ELF-1 (cell line): ENCODE data around the gene DLEC1.

ENCODE experiments used
- DNase-seq: peaks from one replicate; pipeline ENCODE4 v3.0.0-alpha.2; 2016; ENCODE audit warnings: low read depth, low spot score

Gene DLEC1

GRCh38 chr3:38000965-38001455 lies 38.0 kb upstream of the DLEC1 start:
- no peak for DNase-seq

- DNase-seq, result peak; percentile 55
These were observed 37.4 kb upstream of the DLEC1 start for GRCh38 chr3:38001456-38002081.

- no peak for DNase-seq
These were observed 36.6 kb upstream of the DLEC1 start for GRCh38 chr3:38002291-38002876.

- no peak for DNase-seq
These were observed 36.1 kb upstream of the DLEC1 start for GRCh38 chr3:38002940-38003339.

GRCh38 chr3:38003371-38003816 lies 35.6 kb upstream of the DLEC1 start:
- peak; percentile 87 for DNase-seq

GRCh38 chr3:38003817-38004414 lies 35.1 kb upstream of the DLEC1 start:
- no peak for DNase-seq

- peak; percentile 65 for DNase-seq
These were observed 34.5 kb upstream of the DLEC1 start for GRCh38 chr3:38004415-38005075.

GRCh38 chr3:38005076-38006020 lies 33.7 kb upstream of the DLEC1 start:
- no peak for DNase-seq

GRCh38 chr3:38006031-38006430 lies 33.0 kb upstream of the DLEC1 start:
- no peak for DNase-seq

- DNase-seq, result no peak
These were observed 32.5 kb upstream of the DLEC1 start for GRCh38 chr3:38006445-38006995.

GRCh38 chr3:38007754-38008090 lies 31.3 kb upstream of the DLEC1 start:
- no peak for DNase-seq

GRCh38 chr3:38008191-38008701 lies 30.8 kb upstream of the DLEC1 start:
- DNase-seq, result no peak

GRCh38 chr3:38008971-38009580 lies 29.9 kb upstream of the DLEC1 start:
- DNase-seq, result no peak

- no peak for DNase-seq
These were observed 29.0 kb upstream of the DLEC1 start for GRCh38 chr3:38009807-38010591.

GRCh38 chr3:38011111-38011510 lies 27.9 kb upstream of the DLEC1 start:
- no peak for DNase-seq

GRCh38 chr3:38015485-38015884 lies 23.5 kb upstream of the DLEC1 start:
- no peak for DNase-seq

GRCh38 chr3:38015984-38016383 lies 23.0 kb upstream of the DLEC1 start:
- DNase-seq, result no peak

GRCh38 chr3:38016410-38016809 lies 22.6 kb upstream of the DLEC1 start:
- DNase-seq, result no peak

- DNase-seq, result no peak
These were observed 22.1 kb upstream of the DLEC1 start for GRCh38 chr3:38016847-38017444.
